Measurements from ENCODE around the gene OR2V2. TPM values are rescaled to one million over a fixed set of nuclear protein-coding genes. Genes with fewer than 3 reads are reported as not detected.
A peak's percentile ranks its signal among the peaks of the same experiment; 100 is the strongest.
"Not testable (repeated sequence)": the region's sequence is repeated elsewhere in the genome, so short reads cannot be mapped to it uniquely, and the experiment has no call there.

Gene OR2V2
- total and polyA plus RNA-seq, 2 donors (not counting 3 experiments of a cell fraction or from before 2014, with no cell fraction given) = not detected

GRCh38 chr5:181169459-181170236 lies 22.3 kb downstream of the OR2V2 start:
- H3K9me3 ChIP-seq (replicated peaks; ENCODE audit: control insufficient read depth, insufficient read depth, low read length); H3K79me2 ChIP-seq (ENCODE audit: control insufficient read depth, insufficient read depth, low read length); H3K4me1 ChIP-seq (ENCODE audit: control insufficient read depth, extremely low read depth, insufficient read depth, low read length); dilution Hi-C loops (cut with MboI; ENCODE audit: extremely low pct_ligation_motif_present, low sequenced_read_pairs); H4K20me1 ChIP-seq (replicated peaks; ENCODE audit: control insufficient read depth, extremely low read depth, insufficient read depth, low read length); POLR2A ChIA-PET; H3K9ac ChIP-seq (replicated peaks; ENCODE audit: extremely low read depth, insufficient read depth, low read length); H3K27ac ChIP-seq (ENCODE audit: insufficient read depth, low read depth, low read length); H3K9me1 ChIP-seq (replicated peaks; ENCODE audit: control insufficient read depth, extremely low read depth, insufficient read depth, low read length); H3K36me3 ChIP-seq (ENCODE audit: control insufficient read depth in 2 of 2, extremely low read depth in 1 of 2, insufficient read depth in 2 of 2, low read length in 2 of 2): not testable (repeated sequence)
- intact Hi-C loops (cut with micrococcal nuclease) = loop anchor here (2.0 kb wide), 1 partner anchor 301 kb away; no protein-coding TSS in a partner anchor
- Histone ChIP-seq H2AFZ (ENCODE audit: low read depth, low read length) (peak overlapping the region; percentile 75), H3K4me2 (ENCODE audit: insufficient read depth, low read length) (peak overlapping the region; percentile 59), H3K4me3 (replicated peaks in 1 of 3; ENCODE audit: insufficient read depth in 1 of 3, low read depth in 1 of 3, low read length in 3 of 3) (peak overlapping the region in 1 of 3 experiments; percentile 23), H3K27me3 (ENCODE audit: control insufficient read depth in 2 of 2, insufficient read depth in 2 of 2, low read length in 2 of 2) (peaks cover 21 to 33% of the 10 kb centered on the region in 2 experiments)
- BruUV-seq (replicated peaks) = TSS peak; percentile 100
- DNase-seq (ENCODE audit: low read depth, low spot score) = peak; percentile 68
- TF ChIP-seq EZH2 (IDR thresholded peaks at IDR 0.05; ENCODE audit: borderline replicate concordance, low read depth, low read length, severe bottlenecking) = peak; percentile 74
- FAIRE-seq = peak; percentile 99
- CTCF ChIA-PET = interaction anchor here (1.1 to 2.3 kb wide), 3 partner anchors 15 to 385 kb away, joined by 4 to 24 read pairs (median 9); no protein-coding TSS in a partner anchor

- peak overlapping the region; percentile 59 for H3K4me2 ChIP-seq (ENCODE audit: insufficient read depth, low read length)
- no peak for FAIRE-seq
- H3K4me3 ChIP-seq (replicated peaks in 1 of 3; ENCODE audit: insufficient read depth in 1 of 3, low read depth in 1 of 3, low read length in 3 of 3) = peak overlapping the region in 1 of 3 experiments; percentile 23
- dilution Hi-C loops (cut with MboI; ENCODE audit: extremely low pct_ligation_motif_present, low sequenced_read_pairs) = no loop called here
- no peak for TF ChIP-seq MAX (IDR thresholded peaks at IDR 0.05; ENCODE audit: insufficient read depth, insufficient read length)
- TF ChIP-seq MYC (IDR thresholded peaks at IDR 0.05; ENCODE audit: low read depth, low read length) = no peak
- TF ChIP-seq EZH2 (IDR thresholded peaks at IDR 0.05; ENCODE audit: borderline replicate concordance, low read depth, low read length, severe bottlenecking) = peak; percentile 65
- no peak for TF ChIP-seq JUN (IDR thresholded peaks at IDR 0.05; ENCODE audit: borderline replicate concordance, insufficient read depth, insufficient read length, low read depth)
- TF ChIP-seq CTCF (IDR thresholded peaks at IDR 0.05; ENCODE audit: extremely low read depth in 1 of 2, insufficient read depth in 1 of 2, low read depth in 1 of 2, low read length in 2 of 2) = no peak
- peaks cover 9% of the 10 kb centered on the region for H3K4me1 ChIP-seq (ENCODE audit: control insufficient read depth, extremely low read depth, insufficient read depth, low read length)
- intact Hi-C loops (cut with micrococcal nuclease) = no loop called here
- H2AFZ ChIP-seq (ENCODE audit: low read depth, low read length) = peak overlapping the region; percentile 75
- no peak for DNase-seq (ENCODE audit: low read depth, low spot score)
- no peak overlapping the region for H3K27ac ChIP-seq (ENCODE audit: insufficient read depth, low read depth, low read length)
- H3K79me2 ChIP-seq (ENCODE audit: control insufficient read depth, insufficient read depth, low read length) = no peaks in the 10 kb centered on the region
- no peaks in the 10 kb centered on the region for H3K9me1 ChIP-seq (replicated peaks; ENCODE audit: control insufficient read depth, extremely low read depth, insufficient read depth, low read length)
- peaks cover 21 to 33% of the 10 kb centered on the region in 2 experiments for H3K27me3 ChIP-seq (ENCODE audit: control insufficient read depth in 2 of 2, insufficient read depth in 2 of 2, low read length in 2 of 2)
- H3K9me3 ChIP-seq (replicated peaks; ENCODE audit: control insufficient read depth, insufficient read depth, low read length) = no peaks in the 10 kb centered on the region
- ChIA-PET POLR2A (no interaction called here), CTCF (interaction anchor here (0.7 to 1.1 kb wide), 3 partner anchors 12 to 386 kb away, joined by 3 to 4 read pairs (median 3); no protein-coding TSS in a partner anchor)
- no peaks in the 10 kb centered on the region for H4K20me1 ChIP-seq (replicated peaks; ENCODE audit: control insufficient read depth, extremely low read depth, insufficient read depth, low read length)
- H3K9ac ChIP-seq (replicated peaks; ENCODE audit: extremely low read depth, insufficient read depth, low read length) = no peak overlapping the region
- no peaks in the 10 kb centered on the region for H3K36me3 ChIP-seq (ENCODE audit: control insufficient read depth in 2 of 2, extremely low read depth in 1 of 2, insufficient read depth in 2 of 2, low read length in 2 of 2)
- no TSS peak for BruUV-seq (replicated peaks)
Measured at GRCh38 chr5:181170237-181170825, 22.9 kb downstream of the OR2V2 start.

Measured in endothelial cell of umbilical vein (primary cell).